WTC11 (cell line): ENCODE results near the gene GIPC1. TPM values are rescaled to one million over a fixed set of nuclear protein-coding genes. Genes with fewer than 3 reads are reported as not detected.
"Not testable (repeated sequence)": the region's sequence is repeated elsewhere in the genome, so short reads cannot be mapped to it uniquely, and the experiment has no call there.

Experiments used
- ATAC-seq: fragments of 200-7000 bp; cut with Tn5 transposase; 2 replicates; pipeline ENCODE4 v1.10.0; 2021; ENCODE audit warnings: mild to moderate bottlenecking, moderate library complexity
- CTCF ChIA-PET: fragments of 300-600 bp; sonication (Branson Sonifier 250); formaldehyde crosslinking; loops from one replicate; lab custom pipeline; 2021; ENCODE audit warnings: antibody characterized with exemption; lab: Charles Lee
- POLR2A ChIA-PET: fragments of 350-600 bp; sonication (Branson Sonifier 250); formaldehyde crosslinking; loops from one replicate; lab custom pipeline; 2021; ENCODE audit warnings: antibody characterized with exemption; lab: Charles Lee
- DNase-seq: peaks from one replicate; pipeline ENCODE4 v3.0.0; 2021; ENCODE audit warnings: low spot score
- H3K27ac Mint-ChIP-seq: 2 replicates; pipeline ENCODE4 v1.8.0; 2021; ENCODE audit warnings: mixed read lengths
- H3K27me3 Mint-ChIP-seq: 2 replicates; pipeline ENCODE4 v1.8.0; 2021; ENCODE audit warnings: low read depth, mild to moderate bottlenecking, moderate library complexity, mixed read lengths
- H3K36me3 Mint-ChIP-seq: 2 replicates; pipeline ENCODE4 v1.8.0; 2021; ENCODE audit warnings: mixed read lengths
- H3K4me1 Mint-ChIP-seq: 2 replicates; pipeline ENCODE4 v1.8.0; 2022; ENCODE audit warnings: mixed read lengths
- H3K4me3 Mint-ChIP-seq: 2 replicates; pipeline ENCODE4 v1.8.0; 2021; ENCODE audit warnings: mild to moderate bottlenecking, moderate library complexity, mixed read lengths
- H3K9me3 Mint-ChIP-seq: 2 replicates; pipeline ENCODE4 v1.8.0; 2021; ENCODE audit warnings: mixed read lengths
- ARID4B ChIP-seq: sonication (generic); formaldehyde crosslinking; IDR thresholded peaks from 2 replicates; pipeline ENCODE4 v1.8.0; 2023; ENCODE audit warnings: missing genetic modification reagents, mild to moderate bottlenecking, borderline replicate concordance
- CBFB ChIP-seq: sonication (generic); formaldehyde crosslinking; IDR thresholded peaks from 2 replicates; pipeline ENCODE4 v1.8.1; 2022; ENCODE audit warnings: mild to moderate bottlenecking, low read depth, missing genetic modification reagents
- EMX1 ChIP-seq: fragments of 250-450 bp; sonication (Bioruptor Pico); IDR thresholded peaks from 2 replicates; pipeline ENCODE4 v1.8.0; 2021; ENCODE audit warnings: mild to moderate bottlenecking
- FOXJ3 ChIP-seq: sonication (generic); formaldehyde crosslinking; IDR thresholded peaks from 2 replicates; pipeline ENCODE4 v1.9.0; 2021; ENCODE audit warnings: missing genetic modification reagents, mild to moderate bottlenecking, borderline replicate concordance
- FOXP4 ChIP-seq: sonication (generic); formaldehyde crosslinking; IDR thresholded peaks from 2 replicates; pipeline ENCODE4 v1.8.0; 2022; ENCODE audit warnings: mild to moderate bottlenecking, missing genetic modification reagents
- IRF1 ChIP-seq: sonication (generic); formaldehyde crosslinking; IDR thresholded peaks from 2 replicates; pipeline ENCODE4 v1.8.0; 2023; ENCODE audit warnings: missing genetic modification reagents
- IRF2 ChIP-seq: sonication (generic); formaldehyde crosslinking; IDR thresholded peaks from 2 replicates; pipeline ENCODE4 v1.8.0; 2022; ENCODE audit warnings: low read depth, missing genetic modification reagents, borderline replicate concordance
- JUN ChIP-seq: sonication (generic); formaldehyde crosslinking; IDR thresholded peaks from 2 replicates; pipeline ENCODE4 v1.8.0; 2023; ENCODE audit warnings: mild to moderate bottlenecking, missing genetic modification reagents
- MAX ChIP-seq: sonication (generic); formaldehyde crosslinking; IDR thresholded peaks from 2 replicates; pipeline ENCODE4 v1.8.0; 2022; ENCODE audit warnings: mild to moderate bottlenecking, missing genetic modification reagents
- NFATC4 ChIP-seq: fragments of 250-450 bp; sonication (Bioruptor Pico); IDR thresholded peaks from 2 replicates; pipeline ENCODE4 v1.9.0; 2021; ENCODE audit warnings: mild to moderate bottlenecking
- NFYB ChIP-seq: sonication (generic); formaldehyde crosslinking; conservative IDR thresholded peaks from 2 replicates; pipeline ENCODE4 v1.8.0; 2022; ENCODE audit warnings: low read depth, missing genetic modification reagents
- RELA ChIP-seq: sonication (generic); formaldehyde crosslinking; IDR thresholded peaks from 2 replicates; pipeline ENCODE4 v1.8.1; 2022; ENCODE audit warnings: missing genetic modification reagents, mild to moderate bottlenecking, borderline replicate concordance
- SMAD4 ChIP-seq: sonication (generic); formaldehyde crosslinking; IDR thresholded peaks from 2 replicates; pipeline ENCODE4 v1.8.0; 2022; ENCODE audit warnings: mild to moderate bottlenecking, missing genetic modification reagents
- SP1 ChIP-seq: sonication (generic); formaldehyde crosslinking; conservative IDR thresholded peaks from 2 replicates; pipeline ENCODE4 v1.8.1; 2022; ENCODE audit warnings: missing genetic modification reagents
- TCF7 ChIP-seq: sonication (generic); formaldehyde crosslinking; IDR thresholded peaks from 2 replicates; pipeline ENCODE4 v1.8.0; 2022; ENCODE audit warnings: mild to moderate bottlenecking, low read depth, missing genetic modification reagents, moderate library complexity
- TEAD1 ChIP-seq: sonication (generic); formaldehyde crosslinking; IDR thresholded peaks from 2 replicates; pipeline ENCODE4 v1.8.0; 2022; ENCODE audit warnings: mild to moderate bottlenecking, missing genetic modification reagents
- ZBTB21 ChIP-seq: sonication (generic); formaldehyde crosslinking; IDR thresholded peaks from 2 replicates; pipeline ENCODE4 v1.8.1; 2023; ENCODE audit warnings: mild to moderate bottlenecking, missing genetic modification reagents, borderline replicate concordance
- ZBTB43 ChIP-seq: sonication (generic); formaldehyde crosslinking; IDR thresholded peaks from 2 replicates; pipeline ENCODE4 v1.8.1; 2023; ENCODE audit warnings: mild to moderate bottlenecking, missing genetic modification reagents
- ZNF121 ChIP-seq: sonication (generic); formaldehyde crosslinking; IDR thresholded peaks from 2 replicates; pipeline ENCODE4 v1.8.0; 2023; ENCODE audit warnings: missing genetic modification reagents
- ZNF232 ChIP-seq: sonication (generic); formaldehyde crosslinking; IDR thresholded peaks from 2 replicates; pipeline ENCODE4 v1.8.0; 2022; ENCODE audit warnings: mild to moderate bottlenecking, missing genetic modification reagents
- ZNF263 ChIP-seq: sonication (generic); formaldehyde crosslinking; IDR thresholded peaks from 2 replicates; pipeline ENCODE4 v1.8.1; 2022; ENCODE audit warnings: low read depth, mild to moderate bottlenecking, moderate library complexity, missing genetic modification reagents
- ZNF317 ChIP-seq: sonication (generic); formaldehyde crosslinking; IDR thresholded peaks from 2 replicates; pipeline ENCODE4 v1.8.1; 2023; ENCODE audit warnings: low read depth, mild to moderate bottlenecking, moderate library complexity, missing genetic modification reagents, borderline replicate concordance
- ZNF416 ChIP-seq: fragments of 250-450 bp; sonication (Bioruptor Pico); IDR thresholded peaks from 2 replicates; pipeline ENCODE4 v1.9.0; 2021; ENCODE audit warnings: mild to moderate bottlenecking, inconsistent platforms
- ZNF423 ChIP-seq: fragments of 250-450 bp; sonication (Bioruptor Pico); IDR thresholded peaks from 2 replicates; pipeline ENCODE4 v2.1.2; 2022; ENCODE audit warnings: mild to moderate bottlenecking, moderate library complexity
- total RNA-seq: library from RNA; stranded (reverse); gene quantifications from 3 replicates; pipeline ENCODE4 v1.2.3, GENCODE V29; 2021

Gene GIPC1
- total RNA-seq, 1 experiment from 2014 or later: 76.5 TPM

- CTCF ChIA-PET: interaction anchor here (0.6 to 1.4 kb wide), 5 partner anchors 9 to 137 kb away, joined by 3 to 18 read pairs (median 6); no protein-coding TSS in a partner anchor
- no peaks in the 10 kb centered on the region for H3K36me3 Mint-ChIP-seq
- no peak for TF ChIP-seq NFATC4 (CRISPR knock-in tag)
- TF ChIP-seq NFYB: no peak
- no peak for TF ChIP-seq MAX (CRISPR knock-in tag)
- no peak for TF ChIP-seq FOXP4
- no peak for TF ChIP-seq ZNF263
- no peak for TF ChIP-seq ZNF232
- no peak for TF ChIP-seq JUN (CRISPR knock-in tag)
- TF ChIP-seq RELA (CRISPR knock-in tag): no peak
- TF ChIP-seq, all 79 proteins: peak for 0
- no peak overlapping the region for H3K27ac Mint-ChIP-seq
- H3K4me1 Mint-ChIP-seq: peaks cover 6% of the 10 kb centered on the region
- H3K9me3 Mint-ChIP-seq: no peaks in the 10 kb centered on the region
- ATAC-seq (peak; percentile 76), DNase-seq (no peak)
- no peaks in the 10 kb centered on the region for H3K27me3 Mint-ChIP-seq
- POLR2A ChIA-PET: interaction anchor here (1.4 kb wide), 1 partner anchor 25 kb away, joined by 4 read pairs; the partner anchor contains the start of gene DNAJB1
- no peak overlapping the region for H3K4me3 Mint-ChIP-seq
Measured at GRCh38 chr19:14542711-14543328, 46.9 kb upstream of the GIPC1 start.

GRCh38 chr19:14541979-14542378 lies 46.1 kb upstream of the GIPC1 start:
- ChIA-PET CTCF (interaction anchor here (1.4 kb wide), 1 partner anchor 15 kb away, joined by 18 read pairs; no protein-coding TSS in a partner anchor), POLR2A (interaction anchor here (1.4 kb wide), 1 partner anchor 24 kb away, joined by 4 read pairs; the partner anchor contains the start of gene DNAJB1)
- not testable (repeated sequence) for H3K36me3 Mint-ChIP-seq, H3K4me1 Mint-ChIP-seq, H3K4me3 Mint-ChIP-seq, H3K9me3 Mint-ChIP-seq, H3K27ac Mint-ChIP-seq, ATAC-seq, DNase-seq, H3K27me3 Mint-ChIP-seq
- peak; percentile 86; the same call in 1 of the 2 replicates for TF ChIP-seq ZNF121 (CRISPR knock-in tag)

GRCh38 chr19:14540741-14541525 lies 45.0 kb upstream of the GIPC1 start:
- Mint-ChIP-seq H3K36me3 (no peaks in the 10 kb centered on the region), H3K27me3 (no peaks in the 10 kb centered on the region), H3K4me1 (peaks cover 13% of the 10 kb centered on the region), H3K9me3 (no peaks in the 10 kb centered on the region), H3K4me3 (no peak overlapping the region), H3K27ac (peak overlapping the region; percentile 60)
- CTCF ChIA-PET: interaction anchor here (0.6 kb wide), 1 partner anchor 462 kb away, joined by 3 read pairs; no protein-coding TSS in a partner anchor
- DNase-seq (no peak), ATAC-seq (no peak)
- POLR2A ChIA-PET: no interaction called here
- TF ChIP-seq SMAD4 (CRISPR knock-in tag) (no peak), ZNF317 (CRISPR knock-in tag) (no peak), FOXJ3 (CRISPR knock-in tag) (no peak), IRF1 (no peak), ZNF416 (CRISPR knock-in tag) (no peak), EMX1 (CRISPR knock-in tag) (no peak), ZBTB43 (CRISPR knock-in tag) (no peak), ZBTB21 (CRISPR knock-in tag) (no peak), SP1 (CRISPR knock-in tag) (no peak), ZNF232 (no peak), ARID4B (no peak), TEAD1 (CRISPR knock-in tag) (no peak), ZNF423 (CRISPR knock-in tag) (no peak), IRF2 (CRISPR knock-in tag) (no peak), CBFB (CRISPR knock-in tag) (no peak), TCF7 (no peak)
